Activated CD8-positive, alpha-beta memory T cell treated with anti-CD3 and anti-CD28 coated beads for 36 hours (primary cell): Measurements from ENCODE around the gene AGPAT2. TPM values are rescaled to one million over a fixed set of nuclear protein-coding genes. Genes with fewer than 3 reads are reported as not detected.

ENCODE experiments used
- total RNA-seq, 2 experiments: library from RNA; stranded (reverse); gene quantifications; one replicate each; pipeline ENCODE4 v1.2.3, GENCODE V29; 2021

Gene AGPAT2
- total RNA-seq, 2 experiments from 2014 or later = 16.2 to 18.5 TPM

Other genes starting within 250 kb of the AGPAT2 start
- gene INPP5E, start 247.6 kb downstream of the AGPAT2 start, total RNA-seq = 10 to 100 TPM; 15.9 to 16.5 TPM
- 10 to 100 TPM; 78.7 to 80.9 TPM for gene SEC16A, start 204.4 kb downstream of the AGPAT2 start, total RNA-seq
- gene NOTCH1, start 141.4 kb downstream of the AGPAT2 start, total RNA-seq = 10 to 100 TPM; 69.5 to 71.4 TPM
- gene EGFL7, start 24.5 kb downstream of the AGPAT2 start, total RNA-seq = under 1 TPM; 0.69 to 0.70 TPM
- not detected for gene DIPK1B, start 25.1 kb upstream of the AGPAT2 start, total RNA-seq
- gene LCN10, start 55.5 kb upstream of the AGPAT2 start, total RNA-seq = 1 to 10 TPM; 1.1 to 1.6 TPM
- not detected for gene LCN6, start 61.1 kb upstream of the AGPAT2 start, total RNA-seq
- gene LCN8, start 70.8 kb upstream of the AGPAT2 start, total RNA-seq = not detected
- gene LCN15, start 77.1 kb upstream of the AGPAT2 start, total RNA-seq = not detected
- gene TMEM141, start 103.9 kb upstream of the AGPAT2 start, total RNA-seq = 10 to 100 TPM; 48.4 to 53.3 TPM
- gene CCDC183, start 108.9 kb upstream of the AGPAT2 start, total RNA-seq = under 1 TPM in 1 of 2 experiments, not detected in 1; 0.46 TPM
- gene RABL6, start 120.5 kb upstream of the AGPAT2 start, total RNA-seq = 100 to 1,000 TPM; 101 to 106 TPM
- gene AJM1, start 155.0 kb upstream of the AGPAT2 start, total RNA-seq = 1 to 10 TPM; 3.8 to 3.9 TPM
- 100 to 1,000 TPM; 104 to 105 TPM for gene PHPT1, start 162.0 kb upstream of the AGPAT2 start, total RNA-seq
- gene MAMDC4, start 164.9 kb upstream of the AGPAT2 start, total RNA-seq = 10 to 100 TPM; 14.1 to 15.3 TPM
- gene EDF1, start 178.9 kb upstream of the AGPAT2 start, total RNA-seq = 100 to 1,000 TPM; 320 to 322 TPM
- gene TRAF2, start 199.1 kb upstream of the AGPAT2 start, total RNA-seq = 10 to 100 TPM; 48.1 to 55.0 TPM